HG03457 (cell line): ENCODE data around the gene TTC3.

Experiments used
- ATAC-seq: cut with Tn5 transposase; IDR thresholded peaks from one replicate; pipeline ENCODE4 v1.9.1; 2021; ENCODE audit warnings: moderate number of reproducible peaks; ENCODE audit not compliant: unreplicated experiment

TTC3 gene

DNA sequence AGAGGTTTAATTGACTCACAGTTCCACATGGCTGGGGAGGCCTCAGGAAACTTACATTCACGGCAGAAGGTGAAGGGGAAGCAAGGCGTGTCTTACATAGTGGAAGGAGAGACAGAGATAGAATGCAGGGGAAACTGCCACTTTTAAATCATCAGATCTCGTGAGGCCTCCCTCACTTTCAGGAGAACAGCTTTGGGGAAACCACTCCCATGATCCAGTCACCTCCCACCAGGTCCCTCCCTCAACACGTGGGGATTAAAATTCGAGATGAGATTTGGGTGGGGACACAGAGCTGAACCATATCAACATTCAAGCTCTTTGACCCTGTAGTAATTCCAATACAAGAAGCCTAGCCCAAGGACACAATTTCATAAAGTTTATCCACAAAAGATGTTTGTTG is 13.9 kb upstream of the TTC3 start:
- ATAC-seq: no peak

GRCh38 chr21:37060296-37060695 is 12.8 kb upstream of the TTC3 start:
- ATAC-seq: no peak

GRCh38 chr21:37061926-37062592 is 11.0 kb upstream of the TTC3 start:
- no peak for ATAC-seq

DNA sequence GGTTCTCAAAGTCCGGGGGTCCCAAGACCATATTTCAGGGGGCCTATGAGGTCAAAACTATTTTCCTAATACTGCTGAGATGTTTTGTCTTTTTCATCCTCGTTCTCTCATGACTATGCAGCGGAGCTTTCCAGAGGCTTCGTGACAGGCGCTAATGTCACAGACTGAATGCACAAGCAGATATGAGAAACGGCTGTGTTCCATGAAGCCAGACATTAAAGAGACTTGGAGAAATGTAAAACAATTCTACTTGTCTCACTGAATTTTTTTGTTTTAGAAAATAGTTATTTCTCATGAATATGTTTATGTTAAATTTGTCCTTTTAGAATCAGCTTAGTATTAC is 10.5 kb upstream of the TTC3 start:
- no peak for ATAC-seq

- no peak for ATAC-seq
These were observed 9.6 kb upstream of the TTC3 start for GRCh38 chr21:37063433-37063832.

DNA sequence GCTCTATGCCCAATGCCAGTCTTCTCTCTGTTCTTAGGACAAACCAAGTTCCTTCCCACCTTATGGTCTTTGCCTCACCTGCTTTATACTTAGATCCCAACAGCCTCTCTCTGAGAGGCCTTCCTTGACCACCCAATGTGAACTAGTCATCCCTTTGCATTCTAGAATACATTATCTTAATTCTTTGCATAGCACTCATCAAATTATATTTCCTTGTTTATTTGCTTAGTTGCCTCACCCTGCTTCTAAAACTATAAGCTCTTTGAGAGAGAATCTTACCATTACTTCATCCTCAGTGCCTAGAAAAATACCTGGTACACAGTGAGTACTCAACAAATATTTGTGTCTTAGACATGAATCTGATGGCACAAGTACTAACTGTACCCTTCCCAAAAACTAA is 8.2 kb upstream of the TTC3 start:
- ATAC-seq: no peak

DNA sequence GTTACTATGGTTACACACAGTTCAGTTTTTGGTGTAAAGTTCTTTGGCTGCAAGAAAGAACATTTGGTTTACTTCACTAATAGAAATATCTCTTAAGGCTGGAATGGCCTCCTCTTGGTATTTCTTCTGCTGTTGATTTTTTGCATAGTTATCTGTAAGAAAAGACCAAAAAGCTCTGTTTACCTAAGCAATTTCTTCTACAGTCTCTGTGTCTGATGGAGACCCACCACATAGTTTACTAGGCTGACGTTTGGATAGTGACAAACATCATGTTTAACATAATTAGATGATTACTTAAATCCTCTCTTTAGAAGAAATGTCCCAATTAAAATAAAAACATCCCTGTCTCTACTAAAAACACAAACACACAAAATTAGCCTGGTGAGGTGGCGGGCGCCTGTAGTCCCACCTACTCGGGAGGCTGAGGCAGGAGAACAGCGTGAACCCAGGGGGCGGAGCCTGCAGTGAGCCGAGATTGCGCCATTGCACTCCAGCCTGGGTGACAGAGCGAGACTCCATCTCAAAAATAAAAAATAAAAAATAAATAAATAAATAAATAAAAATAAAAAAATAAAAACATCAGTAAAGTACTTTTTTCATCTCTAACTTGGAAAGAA is 7.4 kb upstream of the TTC3 start:
- no peak for ATAC-seq

GRCh38 chr21:37071561-37072273 is 1.3 kb upstream of the TTC3 start:
- no peak for ATAC-seq

- peak; percentile 32 for ATAC-seq
These were observed 623 bp upstream of the TTC3 start for GRCh38 chr21:37072274-37072987.

GRCh38 chr21:37073417-37074196 is 553 bp downstream of the TTC3 start:
- peak; percentile 26 for ATAC-seq

DNA sequence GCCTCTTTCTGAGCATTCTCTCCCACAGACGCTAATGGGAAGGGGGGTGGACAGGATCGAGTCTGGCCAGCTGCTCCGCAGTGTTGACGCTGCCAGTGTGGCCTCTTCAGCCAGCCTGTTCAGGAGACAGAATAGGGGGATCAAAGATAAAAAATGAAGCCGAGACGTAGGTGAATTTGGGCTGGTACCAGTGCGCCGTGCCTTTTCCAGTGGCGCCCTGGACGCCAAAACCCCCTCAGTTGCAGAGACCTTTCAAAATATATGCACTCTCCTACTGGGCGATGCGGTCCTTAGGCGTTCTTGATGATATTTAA is 1.1 kb downstream of the TTC3 start:
- ATAC-seq: no peak

- ATAC-seq: no peak
These were observed 1.5 kb downstream of the TTC3 start for GRCh38 chr21:37074546-37074945.

GRCh38 chr21:37075214-37075770 is 2.2 kb downstream of the TTC3 start:
- no peak for ATAC-seq

DNA sequence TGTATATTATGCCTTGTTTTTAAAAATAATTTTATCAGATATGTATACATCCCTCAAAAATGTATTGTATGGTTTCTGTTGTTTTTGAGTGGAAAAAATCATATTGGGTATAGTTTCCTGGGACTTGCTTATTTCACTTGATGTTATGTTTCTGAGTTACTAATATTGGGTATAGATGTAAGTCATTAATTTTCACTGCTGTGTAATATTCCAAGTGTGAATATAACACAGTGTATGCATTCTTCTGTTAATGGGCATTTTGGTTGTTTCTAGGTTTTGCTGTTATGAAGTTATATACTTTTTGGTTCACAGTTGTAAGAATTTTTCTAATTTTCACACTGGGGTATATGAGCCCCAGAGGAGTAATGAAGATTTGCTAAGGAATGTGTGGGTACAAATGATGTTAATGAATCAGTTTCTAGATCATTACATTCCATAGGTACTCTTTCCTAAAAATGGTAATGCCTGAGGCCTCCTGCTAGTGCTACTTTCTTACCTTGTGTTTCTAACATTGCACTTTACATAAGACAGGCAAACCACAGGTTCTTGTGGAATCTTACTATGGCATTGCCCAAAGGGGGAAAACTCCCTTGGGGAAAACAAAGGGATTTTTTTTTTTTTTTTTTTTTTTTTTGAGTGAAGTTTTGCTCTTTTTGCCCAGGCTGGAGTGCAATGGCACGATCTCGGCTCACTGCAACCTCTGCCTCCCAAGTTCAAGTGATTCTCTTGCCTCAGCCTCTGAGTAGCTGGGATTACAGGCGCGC is 3.2 kb downstream of the TTC3 start:
- no peak for ATAC-seq

DNA sequence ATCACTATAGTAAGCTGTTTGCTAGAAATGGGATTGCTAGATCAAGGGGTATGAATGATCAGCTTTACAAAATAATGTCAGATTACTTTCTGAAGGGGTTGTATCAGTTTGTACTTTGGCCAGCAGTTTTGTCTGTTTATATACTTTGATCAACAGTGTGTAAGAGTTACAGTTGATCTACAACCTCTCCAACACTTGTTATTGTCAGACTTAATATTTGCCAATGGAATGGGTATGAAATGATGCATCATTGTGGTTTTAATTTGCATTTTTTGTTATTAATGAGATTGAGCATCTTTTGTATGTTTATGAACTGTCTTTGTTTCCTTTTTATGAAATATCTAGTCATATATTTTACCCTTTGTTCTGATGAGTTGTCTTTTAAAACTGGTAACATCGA is 4.3 kb downstream of the TTC3 start:
- no peak for ATAC-seq

GRCh38 chr21:37079211-37079824 is 6.3 kb downstream of the TTC3 start:
- no peak for ATAC-seq

- no peak for ATAC-seq
These were observed 9.3 kb downstream of the TTC3 start for GRCh38 chr21:37082375-37082774.

DNA sequence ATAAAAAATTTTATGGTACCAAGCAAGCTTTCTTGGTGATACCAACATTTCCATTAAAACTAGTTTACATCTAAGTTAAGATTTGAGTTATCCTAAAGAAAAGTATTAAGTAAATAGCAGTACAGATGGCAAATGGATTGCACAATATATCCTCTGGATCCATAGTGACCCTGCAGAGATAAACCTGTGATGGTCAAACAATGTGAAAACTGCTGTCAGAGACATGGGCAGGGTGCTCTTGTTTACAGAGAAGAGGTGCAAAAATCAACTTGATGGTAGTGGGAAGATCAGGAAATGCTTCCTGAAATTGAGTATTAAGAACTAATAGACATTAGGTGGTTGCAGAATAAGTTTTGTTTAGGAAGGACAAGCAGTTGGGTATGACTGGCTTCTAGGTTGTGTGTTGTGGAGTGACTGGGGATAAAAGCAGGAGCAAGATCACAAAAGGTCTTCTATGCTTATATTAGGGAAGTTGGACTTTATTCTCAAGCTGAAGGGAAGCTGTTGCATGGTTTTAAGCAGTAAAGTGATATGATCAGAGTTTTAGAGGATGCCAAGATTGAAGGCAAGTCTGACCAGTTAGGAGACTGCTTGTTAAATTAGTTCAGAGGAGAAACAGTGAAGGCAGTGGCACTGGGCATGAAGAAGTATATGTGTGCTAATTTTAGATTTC is 9.9 kb downstream of the TTC3 start:
- no peak for ATAC-seq

GRCh38 chr21:37085726-37086125 is 12.7 kb downstream of the TTC3 start:
- no peak for ATAC-seq
